ENCODE data around the gene AHCYL1.

GRCh38 chr1:109947582-109948284 lies 36.8 kb upstream of the AHCYL1 start:
- TF ChIP-seq CTCF (conservative IDR thresholded peaks at IDR 0.05) (no peak), EZH2 (IDR thresholded peaks at IDR 0.05; ENCODE audit: low read depth) (no peak)
